HG03103 (cell line): ENCODE results near the gene CLN3.
"Not testable (repeated sequence)": the region's sequence is repeated elsewhere in the genome, so short reads cannot be mapped to it uniquely, and the experiment has no call there.

Experiments
- ATAC-seq: cut with Tn5 transposase; IDR thresholded peaks from one replicate; pipeline ENCODE4 v1.9.1; 2021; ENCODE audit warnings: low read depth; ENCODE audit not compliant: unreplicated experiment

The CLN3 gene

GRCh38 chr16:28514246-28514645 lies 22.4 kb upstream of the CLN3 start:
- ATAC-seq, result no peak

- no peak for ATAC-seq
Measured at GRCh38 chr16:28513484-28514181, 21.8 kb upstream of the CLN3 start.

- ATAC-seq, result no peak
Measured at GRCh38 chr16:28511801-28512789, 20.2 kb upstream of the CLN3 start.

- no peak for ATAC-seq
Measured at GRCh38 chr16:28511031-28511430, 19.2 kb upstream of the CLN3 start.

- ATAC-seq, result no peak
Measured at GRCh38 chr16:28505489-28506137, 13.7 kb upstream of the CLN3 start.

- no peak for ATAC-seq
Measured at GRCh38 chr16:28504707-28505404, 13.0 kb upstream of the CLN3 start.

- ATAC-seq, result no peak
Measured at GRCh38 chr16:28503470-28504259, 11.8 kb upstream of the CLN3 start.

GRCh38 chr16:28502290-28502689 lies 10.4 kb upstream of the CLN3 start:
- no peak for ATAC-seq

- no peak for ATAC-seq
Measured at GRCh38 chr16:28501258-28502232, 9.7 kb upstream of the CLN3 start.

GRCh38 chr16:28500476-28501180 lies 8.8 kb upstream of the CLN3 start:
- ATAC-seq, result not testable (repeated sequence)

GRCh38 chr16:28499854-28500253 lies 8.0 kb upstream of the CLN3 start:
- no peak for ATAC-seq

- ATAC-seq, result no peak
Measured at GRCh38 chr16:28498666-28499381, 7.0 kb upstream of the CLN3 start.

GRCh38 chr16:28497861-28498599 lies 6.2 kb upstream of the CLN3 start:
- no peak for ATAC-seq

- ATAC-seq, result no peak
Measured at GRCh38 chr16:28497386-28497785, 5.5 kb upstream of the CLN3 start.

- no peak for ATAC-seq
Measured at GRCh38 chr16:28496844-28497243, 5.0 kb upstream of the CLN3 start.

GRCh38 chr16:28495795-28496749 lies 4.2 kb upstream of the CLN3 start:
- ATAC-seq, result no peak
